Measurements from ENCODE around the gene SEMA4C.
"Not testable (repeated sequence)": the region's sequence is repeated elsewhere in the genome, so short reads cannot be mapped to it uniquely, and the experiment has no call there.

SEMA4C gene

GRCh38 chr2:96866149-96866548 is 3.7 kb downstream of the SEMA4C start:
- DNase-seq = no peak

DNA sequence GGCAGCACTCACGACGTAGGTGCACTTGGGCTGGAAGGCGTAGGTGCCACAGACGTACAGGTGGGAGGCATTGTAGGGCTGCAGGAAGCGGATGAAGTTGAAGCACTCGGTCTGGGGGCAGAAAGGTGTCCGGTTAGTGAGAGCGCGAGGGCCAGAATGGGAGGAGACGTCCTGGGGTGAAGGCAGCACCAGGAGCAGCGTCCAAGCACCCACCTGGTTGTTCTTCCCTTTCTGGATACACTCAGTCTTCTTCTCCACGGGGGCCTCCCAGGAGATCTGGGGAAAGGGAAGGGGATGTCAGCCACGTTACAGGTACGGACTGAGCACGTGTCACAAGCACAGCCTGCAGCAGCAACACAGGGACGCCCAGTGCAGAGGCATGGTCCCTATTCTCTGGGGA is 4.2 kb downstream of the SEMA4C start:
- DNase-seq = no peak

DNA sequence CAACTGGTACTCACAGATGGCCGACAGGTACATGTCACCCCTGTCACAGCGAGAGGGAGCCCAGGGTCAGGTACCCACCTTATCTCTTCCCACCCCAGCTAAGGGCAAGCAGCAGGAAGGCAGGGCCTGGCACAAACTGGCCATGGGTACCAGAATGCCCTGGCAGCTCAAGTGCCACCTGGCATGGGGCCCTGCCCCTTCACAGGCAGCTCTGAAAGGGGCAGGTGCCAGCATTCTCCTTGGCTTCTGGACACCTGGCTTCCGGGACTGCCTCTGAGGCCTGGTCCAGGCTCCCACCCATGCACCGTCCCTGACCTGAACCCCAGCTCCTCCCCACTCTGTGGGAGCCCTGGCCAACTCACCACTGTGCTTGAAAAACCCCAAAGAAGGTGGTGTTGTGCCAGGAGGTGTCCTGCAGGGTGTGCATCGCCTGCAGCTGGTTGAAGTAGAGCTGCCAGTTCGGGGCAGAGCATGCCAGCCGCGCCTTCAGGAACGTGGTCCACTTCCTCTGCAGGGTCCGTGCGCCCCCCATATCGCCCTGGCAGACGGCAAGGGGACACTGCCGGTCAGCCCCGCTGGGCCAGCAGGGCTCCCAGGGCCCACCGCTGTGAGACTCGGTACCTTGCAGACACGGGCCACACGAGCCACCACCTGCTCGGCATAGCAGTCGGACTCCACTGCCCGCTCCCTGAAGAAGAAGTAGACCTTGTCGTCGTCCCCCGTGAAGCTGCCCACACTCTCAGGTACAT is 5.4 kb downstream of the SEMA4C start:
- no peak for DNase-seq

- no peak for DNase-seq
Observed at GRCh38 chr2:96863575-96864342, 6.1 kb downstream of the SEMA4C start.

- not testable (repeated sequence) for DNase-seq
Observed at GRCh38 chr2:96863056-96863455, 6.8 kb downstream of the SEMA4C start.

- DNase-seq = no peak
Observed at GRCh38 chr2:96861074-96861473, 8.8 kb downstream of the SEMA4C start.

DNA sequence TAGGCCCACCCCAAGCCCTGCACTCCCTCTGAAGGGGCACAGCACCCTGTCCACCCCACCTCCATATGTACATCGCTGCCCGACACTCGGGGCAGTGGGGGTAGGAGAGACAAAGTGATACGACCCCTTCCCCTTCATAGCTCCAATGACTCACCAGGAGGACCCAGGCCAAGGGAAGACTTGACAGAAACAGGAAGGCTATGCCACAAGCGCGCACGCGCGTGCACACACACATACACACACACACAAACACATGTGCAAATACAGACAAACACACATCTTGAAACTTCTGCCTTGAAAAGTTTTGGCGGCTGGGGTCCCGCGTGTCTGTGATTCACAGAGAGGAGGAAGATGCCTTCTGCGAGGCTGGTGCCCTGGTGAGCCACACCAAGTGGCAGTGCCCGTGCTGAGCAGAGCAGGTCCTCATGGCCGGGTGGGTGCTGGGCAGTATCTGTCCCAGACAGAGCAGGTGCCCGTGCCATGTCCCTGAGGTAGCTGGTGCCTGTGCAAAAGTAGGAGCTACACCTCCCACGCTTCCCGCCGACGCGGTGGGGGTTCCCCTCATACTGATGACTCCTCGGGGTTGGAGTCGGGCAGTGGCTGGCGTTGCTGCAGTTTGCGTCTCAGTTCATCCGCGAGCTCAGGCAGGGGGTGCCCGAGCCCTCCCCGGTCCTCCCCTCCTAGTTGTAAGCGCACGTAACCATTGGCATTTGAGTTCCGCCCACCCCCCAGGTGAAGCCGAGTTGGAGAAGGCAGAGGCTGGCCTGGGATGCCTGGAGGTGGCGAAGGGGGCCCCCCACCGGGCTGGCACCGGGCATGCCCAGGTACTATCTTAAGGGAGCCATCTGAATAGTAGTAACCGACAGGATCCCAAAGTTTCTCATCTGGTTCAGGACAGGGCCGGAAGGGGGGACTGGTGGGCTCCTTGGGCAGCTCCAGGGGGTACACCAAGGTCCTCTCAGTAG is 9.5 kb downstream of the SEMA4C start:
- DNase-seq = no peak

- DNase-seq = no peak
Observed at GRCh38 chr2:96859681-96860064, 10.2 kb downstream of the SEMA4C start.

DNA sequence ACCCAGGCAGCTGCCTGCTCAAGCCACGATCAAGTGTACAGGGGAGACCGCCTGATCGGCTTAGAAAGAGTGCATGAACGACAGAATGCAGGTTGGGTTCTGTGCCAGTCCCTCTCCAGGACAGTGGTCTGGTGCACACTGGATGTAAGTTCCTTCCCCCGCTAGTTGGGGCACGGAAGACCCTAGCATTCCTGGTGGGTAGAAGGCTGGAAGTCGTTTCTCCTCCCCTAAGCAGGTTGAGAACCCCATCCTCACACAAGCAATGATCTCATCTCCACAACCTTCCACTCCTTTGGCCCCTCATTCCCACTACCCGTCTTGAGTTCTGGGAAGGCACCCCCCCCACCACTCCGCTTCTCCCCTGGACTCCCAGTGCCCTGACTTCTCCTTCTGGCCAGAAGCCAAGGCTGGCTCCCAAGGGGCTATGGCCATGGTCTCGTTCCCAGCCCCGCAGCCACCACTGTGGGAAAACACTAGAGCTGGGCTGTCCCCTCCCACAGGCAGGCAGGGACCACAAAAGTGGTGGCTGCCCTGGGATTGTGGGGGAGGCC is 10.7 kb downstream of the SEMA4C start:
- DNase-seq = no peak

- peak; percentile 96 for DNase-seq
Observed at GRCh38 chr2:96857667-96858372, 12.1 kb downstream of the SEMA4C start, which contains the start of gene ANKRD39. ANKRD39 (minus strand) TSS chr2:96858016; CDS start chr2:96857987, 29 bp downstream.

GRCh38 chr2:96856776-96857666 is 12.9 kb downstream of the SEMA4C start:
- DNase-seq = peak; percentile 37

DNA sequence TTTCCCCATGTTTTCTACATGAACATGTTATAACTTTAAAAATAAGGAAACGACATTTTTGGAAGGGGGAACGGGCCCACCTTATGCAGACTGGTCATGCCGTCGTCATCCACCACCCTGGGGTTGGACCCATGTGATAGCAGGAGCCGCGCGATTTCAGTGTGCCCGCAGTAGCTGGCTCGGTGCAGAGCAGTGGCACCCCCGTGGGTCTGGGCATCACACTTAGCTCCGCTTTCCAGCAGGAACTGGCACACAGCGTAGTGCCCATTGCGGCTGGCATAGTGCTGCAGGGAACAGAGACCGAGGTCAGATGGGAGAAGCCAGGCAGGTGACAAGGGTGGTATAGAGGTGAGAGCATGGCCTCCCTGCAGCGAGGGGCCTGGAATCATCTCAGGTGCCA is 16.6 kb downstream of the SEMA4C start:
- DNase-seq = no peak

GRCh38 chr2:96852667-96853066 is 17.2 kb downstream of the SEMA4C start:
- DNase-seq = no peak

DNA sequence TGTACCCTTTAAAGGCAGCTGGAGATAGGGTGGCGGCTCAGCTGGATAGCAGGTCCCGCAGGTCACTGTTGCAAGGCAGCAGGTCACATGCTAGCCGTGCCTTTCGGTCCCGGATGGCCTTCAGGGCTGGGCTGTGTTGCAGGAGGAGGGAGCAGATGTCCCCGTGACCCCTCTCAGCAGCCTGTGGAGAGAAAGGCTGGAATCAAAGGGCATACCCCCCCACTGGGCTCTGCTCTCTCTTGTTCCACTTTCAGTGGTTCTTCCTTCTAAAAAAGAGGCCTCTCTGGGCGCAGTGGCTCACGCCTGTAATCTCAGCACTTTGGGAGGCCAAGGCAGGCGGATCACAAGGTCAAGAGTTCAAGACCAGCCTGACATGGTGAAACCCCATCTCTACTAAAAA is 21.6 kb downstream of the SEMA4C start:
- DNase-seq = no peak

- DNase-seq = no peak
Observed at GRCh38 chr2:96847586-96847985, 22.3 kb downstream of the SEMA4C start.

- no peak for DNase-seq
Observed at GRCh38 chr2:96846825-96847224, 23.1 kb downstream of the SEMA4C start.

DNA sequence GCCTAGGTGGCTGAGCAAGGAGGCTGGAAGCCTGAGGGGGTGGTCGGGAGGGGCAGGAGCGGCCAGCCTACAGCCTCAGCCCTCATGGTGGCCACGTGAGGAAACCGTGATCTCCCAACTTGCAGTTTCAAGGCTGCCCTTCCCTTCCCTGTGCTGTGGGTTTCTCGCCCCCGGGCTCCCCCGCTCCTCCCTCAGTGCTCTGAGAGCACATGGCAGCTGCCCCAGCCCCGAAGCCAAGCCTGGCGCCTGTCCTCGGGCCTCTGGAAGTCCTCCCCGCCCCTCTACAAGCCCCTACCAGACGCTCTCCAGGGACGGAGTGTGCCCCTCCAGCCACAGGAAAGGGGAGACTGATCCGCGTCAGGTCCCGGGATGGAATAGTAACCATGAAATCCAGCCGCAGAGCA is 25.5 kb downstream of the SEMA4C start:
- DNase-seq = no peak

- DNase-seq = no peak
Observed at GRCh38 chr2:96843538-96844268, 26.2 kb downstream of the SEMA4C start, which contains the start of gene ANKRD23. ANKRD23 (minus strand) TSS chr2:96844021; CDS start chr2:96843992, 29 bp downstream.

- no peak for DNase-seq
Observed at GRCh38 chr2:96842600-96842999, 27.3 kb downstream of the SEMA4C start.
